ENCODE results near the gene NMRAL1. TPM values are rescaled to one million over a fixed set of nuclear protein-coding genes. Genes with fewer than 3 reads are reported as not detected.

NMRAL1 gene
- total RNA-seq, 2 experiments from 2014 or later = 52.5 to 72.5 TPM

DNA sequence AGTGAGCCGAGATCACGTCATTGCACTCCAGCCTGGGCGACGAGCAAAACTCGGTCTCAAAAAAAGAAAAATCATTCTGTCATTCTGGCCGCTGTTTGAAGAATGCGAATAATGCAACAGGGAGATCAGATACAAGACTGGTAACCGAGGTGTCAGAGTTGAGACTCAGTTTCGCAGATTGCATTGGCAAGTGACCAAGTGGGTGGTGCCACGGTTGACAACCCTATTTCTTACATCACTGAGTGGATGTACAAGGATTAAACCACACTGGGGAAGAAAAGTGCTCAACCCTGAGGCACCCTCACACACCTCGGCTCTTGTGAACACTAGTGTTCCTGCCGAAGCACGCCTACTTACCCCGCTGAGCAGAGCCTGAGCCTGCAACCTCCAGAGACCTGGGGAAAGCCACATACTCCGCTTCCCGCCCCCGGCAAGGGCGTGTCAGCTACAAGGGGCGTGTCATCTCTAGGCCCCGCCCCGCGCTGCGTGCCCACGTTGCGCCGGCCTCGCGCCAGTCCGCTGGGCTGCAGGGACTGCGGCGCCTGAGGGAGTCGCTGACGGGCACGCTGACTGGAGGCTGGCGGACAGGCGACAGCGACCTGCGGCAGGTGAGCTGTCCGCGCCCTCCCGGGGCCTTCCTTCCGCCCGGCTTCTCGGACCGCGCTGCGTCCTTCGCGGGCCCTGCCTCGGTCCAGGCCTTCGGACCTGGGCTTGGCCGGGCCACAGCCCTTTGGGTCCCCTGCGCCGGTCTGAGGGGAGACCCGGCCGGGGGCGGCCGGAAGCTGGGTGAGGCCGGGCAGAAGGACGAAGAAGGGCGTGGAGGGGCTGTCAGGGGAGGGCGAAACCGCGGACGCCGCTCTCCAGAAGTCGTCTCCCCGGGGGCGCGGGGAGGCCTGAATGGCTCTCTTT is 1.7 kb upstream of the NMRAL1 start, which contains the start of gene HMOX2:
HMOX2 (plus strand) TSS at position 519 of the 909 bp plus-strand sequence. CDS start 29,127 bp downstream, outside the sequence.
- H3K9me3 Mint-ChIP-seq (ENCODE audit: low read depth) = no peaks in the 10 kb centered on the region
- peak within 1 kb of the TSS; percentile 80 for H3K27ac Mint-ChIP-seq
- CTCF ChIA-PET = interaction anchor here (0.6 to 9.4 kb wide), 19 partner anchors 9 to 167 kb away, joined by 3 to 84 read pairs (median 4); partner anchors contain the start of genes C16orf96 and CORO7
- peaks cover 14% of the 10 kb centered on the region for H3K36me3 Mint-ChIP-seq
- H3K27me3 Mint-ChIP-seq = no peaks in the 10 kb centered on the region
- H3K4me1 Mint-ChIP-seq = peaks cover 48% of the 10 kb centered on the region
- DNase-seq (peak; percentile 96), ATAC-seq (peak; percentile 82)
- H3K4me3 Mint-ChIP-seq = peak within 1 kb of the TSS; percentile 92

DNA sequence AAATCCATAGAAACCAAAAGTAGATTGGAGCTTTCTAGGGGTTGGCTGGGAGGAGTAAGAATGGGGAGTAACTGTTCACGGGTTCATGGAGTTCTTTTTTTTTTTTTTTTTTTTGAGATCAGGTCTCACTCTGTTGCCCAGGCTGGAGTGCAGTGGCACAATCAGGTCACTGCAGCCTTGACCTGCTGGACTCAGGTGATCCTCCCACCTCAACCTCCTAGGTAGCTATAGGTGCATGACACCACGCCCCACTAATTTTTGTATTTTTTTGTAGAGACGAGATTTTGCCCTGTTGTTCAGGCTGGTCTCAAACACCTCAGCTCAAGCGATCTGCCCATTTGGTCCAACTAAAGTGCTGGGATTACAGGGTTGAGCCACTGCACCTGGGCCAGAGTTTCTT is 1.5 kb downstream of the NMRAL1 start:
- peak overlapping the region; percentile 80 for H3K4me3 Mint-ChIP-seq
- CTCF ChIA-PET = interaction anchor here (1.1 kb wide), 1 partner anchor 13 kb away, joined by 3 read pairs; no protein-coding TSS in a partner anchor
- H3K9me3 Mint-ChIP-seq (ENCODE audit: low read depth) = no peaks in the 10 kb centered on the region
- H3K36me3 Mint-ChIP-seq = peaks cover 15% of the 10 kb centered on the region
- H3K4me1 Mint-ChIP-seq = peaks cover 37% of the 10 kb centered on the region
- peak overlapping the region; percentile 56 for H3K27ac Mint-ChIP-seq
- no peaks in the 10 kb centered on the region for H3K27me3 Mint-ChIP-seq
- ATAC-seq (no peak), DNase-seq (no peak)

DNA sequence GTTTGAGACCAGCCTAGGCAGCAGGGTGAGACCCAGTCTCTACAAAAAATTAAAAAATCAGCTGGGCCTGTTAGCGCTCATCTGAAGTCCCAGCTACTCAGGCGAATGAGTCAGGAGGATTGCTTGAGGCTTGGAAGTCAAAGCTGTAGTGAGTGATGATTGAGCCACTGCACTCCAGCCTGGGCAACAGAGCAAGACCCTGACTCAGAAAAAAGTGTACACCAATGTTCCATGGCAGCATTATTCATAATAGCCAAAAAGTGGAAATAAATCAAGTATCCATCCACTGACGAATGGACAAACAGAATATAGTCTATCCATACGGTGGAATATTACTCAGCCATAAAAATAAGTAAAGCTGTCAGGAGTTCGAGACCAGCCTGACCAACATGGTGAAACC is 2.6 kb downstream of the NMRAL1 start:
- DNase-seq (no peak), ATAC-seq (no peak)
- H3K27ac Mint-ChIP-seq = peak overlapping the region; percentile 5
- CTCF ChIA-PET = interaction anchor here (0.8 to 1.2 kb wide), 5 partner anchors 12 to 218 kb away, joined by 3 read pairs; no protein-coding TSS in a partner anchor
- H3K9me3 Mint-ChIP-seq (ENCODE audit: low read depth) = no peaks in the 10 kb centered on the region
- H3K27me3 Mint-ChIP-seq = no peaks in the 10 kb centered on the region
- peaks cover 38% of the 10 kb centered on the region for H3K4me1 Mint-ChIP-seq
- H3K36me3 Mint-ChIP-seq = peaks cover 16% of the 10 kb centered on the region
- H3K4me3 Mint-ChIP-seq = no peak overlapping the region

DNA sequence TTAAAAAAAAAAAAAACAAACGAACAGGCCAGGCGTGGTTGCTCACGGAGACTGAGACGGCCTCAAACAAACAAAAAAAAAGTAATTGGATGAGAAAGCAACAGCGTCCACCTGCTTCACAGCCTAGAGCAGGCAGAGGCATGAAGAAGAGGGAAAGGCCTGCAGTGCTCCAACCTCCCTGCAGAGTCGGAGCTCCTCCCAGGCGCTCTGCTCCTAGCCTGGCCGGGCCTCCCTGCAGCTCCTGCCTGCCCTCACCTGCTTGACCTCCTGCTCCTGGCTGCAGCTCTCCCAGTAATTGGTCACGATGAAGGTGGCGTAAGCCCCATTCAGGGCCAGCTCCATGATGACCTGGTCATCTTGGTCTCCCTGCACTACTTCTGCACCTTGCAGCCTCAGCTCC is 5.5 kb downstream of the NMRAL1 start:
- peaks cover 44% of the 10 kb centered on the region for H3K4me1 Mint-ChIP-seq
- no peaks in the 10 kb centered on the region for H3K9me3 Mint-ChIP-seq (ENCODE audit: low read depth)
- H3K36me3 Mint-ChIP-seq = peaks cover 33% of the 10 kb centered on the region
- H3K27ac Mint-ChIP-seq = no peak overlapping the region
- H3K4me3 Mint-ChIP-seq = no peak overlapping the region
- H3K27me3 Mint-ChIP-seq = no peaks in the 10 kb centered on the region
- CTCF ChIA-PET = no interaction called here
- DNase-seq = no peak
- no peak for ATAC-seq

DNA sequence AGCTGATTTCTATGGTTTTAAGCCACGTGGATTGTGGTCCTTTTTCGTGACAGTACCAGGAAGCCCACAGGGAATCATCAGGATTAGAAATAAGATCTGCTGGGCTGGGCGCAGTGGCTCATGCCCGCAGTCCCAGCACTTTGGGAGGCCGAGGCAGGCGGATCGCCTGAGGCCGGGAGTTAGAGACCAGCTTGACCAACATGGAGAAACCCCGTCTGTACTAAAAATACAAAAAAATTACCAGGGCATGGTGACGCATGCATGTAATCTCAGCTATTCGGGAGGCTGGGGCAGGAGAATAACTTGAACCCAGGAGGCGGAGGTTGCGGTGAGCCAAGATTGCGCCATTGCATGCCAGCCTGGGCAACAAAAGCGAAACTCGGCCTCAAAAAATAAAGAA is 6.5 kb downstream of the NMRAL1 start:
- ATAC-seq (no peak), DNase-seq (no peak)
- CTCF ChIA-PET = interaction anchor here (2.8 kb wide), 1 partner anchor 8 kb away, joined by 22 read pairs; the partner anchor contains the start of genes HMOX2 and NMRAL1
- no peak overlapping the region for H3K27ac Mint-ChIP-seq
- peaks cover 36% of the 10 kb centered on the region for H3K36me3 Mint-ChIP-seq
- no peak overlapping the region for H3K4me3 Mint-ChIP-seq
- no peaks in the 10 kb centered on the region for H3K9me3 Mint-ChIP-seq (ENCODE audit: low read depth)
- no peaks in the 10 kb centered on the region for H3K27me3 Mint-ChIP-seq
- peaks cover 36% of the 10 kb centered on the region for H3K4me1 Mint-ChIP-seq

DNA sequence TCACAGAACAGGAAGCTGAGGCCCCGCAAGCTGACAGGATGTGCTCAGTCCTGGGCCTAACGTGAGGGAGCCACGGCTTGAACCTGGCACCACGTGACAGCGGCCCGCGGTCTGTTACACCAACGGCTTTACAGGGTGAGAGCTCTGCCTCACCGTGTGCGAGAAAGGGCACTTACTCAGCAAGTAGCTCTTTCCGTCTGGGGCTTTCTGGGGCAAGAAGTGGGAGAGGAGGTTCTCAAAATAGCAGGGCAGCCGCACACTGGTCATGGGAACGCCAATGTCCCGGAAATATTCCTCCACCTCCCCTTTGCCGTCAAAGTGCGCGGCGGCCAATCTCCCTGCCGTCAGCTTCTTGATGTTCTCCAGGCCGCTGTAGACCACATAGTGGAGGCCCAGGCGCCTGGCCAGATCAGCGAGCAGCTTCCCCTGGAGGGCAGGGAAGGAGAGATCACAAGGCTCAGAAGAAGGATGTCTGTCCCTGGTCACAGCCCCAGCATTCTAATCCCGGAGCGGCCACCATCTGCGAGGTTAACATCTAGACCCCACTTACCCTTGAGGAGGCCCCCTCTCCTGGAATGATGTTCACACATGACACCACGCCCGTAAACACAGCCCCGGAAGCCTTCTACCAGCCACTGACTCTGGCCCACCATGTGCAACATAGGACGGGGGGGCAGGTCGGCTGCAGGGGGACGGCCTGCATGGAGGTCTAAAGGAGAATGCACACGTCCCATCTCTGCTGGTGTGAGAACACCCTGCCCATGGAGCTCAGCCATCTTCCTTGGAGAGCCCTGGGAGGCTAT is 8.2 kb downstream of the NMRAL1 start:
- H3K9me3 Mint-ChIP-seq (ENCODE audit: low read depth) = no peaks in the 10 kb centered on the region
- H3K27me3 Mint-ChIP-seq = no peaks in the 10 kb centered on the region
- DNase-seq = peak; percentile 94
- H3K27ac Mint-ChIP-seq = peak overlapping the region; percentile 91
- CTCF ChIA-PET = interaction anchor here (0.6 to 2.8 kb wide), 9 partner anchors 10 to 191 kb away, joined by 3 to 22 read pairs (median 3); partner anchors contain the start of genes HMOX2, MGRN1 and NMRAL1
- H3K4me3 Mint-ChIP-seq = peak overlapping the region; percentile 27
- H3K4me1 Mint-ChIP-seq = peaks cover 29% of the 10 kb centered on the region
- H3K36me3 Mint-ChIP-seq = peaks cover 31% of the 10 kb centered on the region
- peak; percentile 98 for ATAC-seq

DNA sequence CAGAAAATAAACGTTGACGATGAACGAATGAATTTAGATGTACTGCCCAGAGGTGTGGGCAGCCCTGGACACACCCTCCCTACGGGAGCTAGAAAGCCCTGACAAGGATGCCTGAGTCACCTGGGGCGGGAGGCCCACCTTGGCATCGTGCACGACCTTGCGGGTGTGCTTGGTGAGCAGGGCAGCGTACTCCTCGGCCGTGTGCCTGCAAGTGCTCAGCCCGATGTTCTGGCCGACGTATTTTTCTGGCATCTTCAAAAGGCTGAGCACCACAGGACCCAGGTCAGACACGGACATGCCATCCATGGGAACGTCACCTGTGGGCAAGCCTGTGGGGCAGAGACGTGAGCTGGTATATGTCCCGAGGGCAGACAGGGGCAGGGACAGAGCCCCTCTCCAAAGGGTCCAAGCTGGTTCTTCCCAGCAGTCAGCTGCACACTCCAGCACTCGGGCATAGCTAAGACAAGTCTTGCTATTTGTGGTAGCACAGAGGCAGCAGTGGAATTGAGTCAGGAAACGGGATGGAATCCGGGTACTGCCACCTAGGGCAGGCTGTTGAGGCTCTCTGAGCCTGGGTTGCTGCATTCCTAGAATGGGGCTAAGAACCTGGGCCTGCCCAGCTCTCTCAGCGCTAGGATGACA is 10.8 kb downstream of the NMRAL1 start:
- Mint-ChIP-seq H3K36me3 (peaks cover 32% of the 10 kb centered on the region), H3K4me3 (no peak overlapping the region), H3K4me1 (peaks cover 42% of the 10 kb centered on the region), H3K27ac (peak overlapping the region; percentile 64), H3K9me3 (ENCODE audit: low read depth) (no peaks in the 10 kb centered on the region), H3K27me3 (no peaks in the 10 kb centered on the region)
- DNase-seq (no peak), ATAC-seq (no peak)
- CTCF ChIA-PET = interaction anchor here (1.6 kb wide), 1 partner anchor 12 kb away, joined by 4 read pairs; the partner anchor contains the start of gene HMOX2

DNA sequence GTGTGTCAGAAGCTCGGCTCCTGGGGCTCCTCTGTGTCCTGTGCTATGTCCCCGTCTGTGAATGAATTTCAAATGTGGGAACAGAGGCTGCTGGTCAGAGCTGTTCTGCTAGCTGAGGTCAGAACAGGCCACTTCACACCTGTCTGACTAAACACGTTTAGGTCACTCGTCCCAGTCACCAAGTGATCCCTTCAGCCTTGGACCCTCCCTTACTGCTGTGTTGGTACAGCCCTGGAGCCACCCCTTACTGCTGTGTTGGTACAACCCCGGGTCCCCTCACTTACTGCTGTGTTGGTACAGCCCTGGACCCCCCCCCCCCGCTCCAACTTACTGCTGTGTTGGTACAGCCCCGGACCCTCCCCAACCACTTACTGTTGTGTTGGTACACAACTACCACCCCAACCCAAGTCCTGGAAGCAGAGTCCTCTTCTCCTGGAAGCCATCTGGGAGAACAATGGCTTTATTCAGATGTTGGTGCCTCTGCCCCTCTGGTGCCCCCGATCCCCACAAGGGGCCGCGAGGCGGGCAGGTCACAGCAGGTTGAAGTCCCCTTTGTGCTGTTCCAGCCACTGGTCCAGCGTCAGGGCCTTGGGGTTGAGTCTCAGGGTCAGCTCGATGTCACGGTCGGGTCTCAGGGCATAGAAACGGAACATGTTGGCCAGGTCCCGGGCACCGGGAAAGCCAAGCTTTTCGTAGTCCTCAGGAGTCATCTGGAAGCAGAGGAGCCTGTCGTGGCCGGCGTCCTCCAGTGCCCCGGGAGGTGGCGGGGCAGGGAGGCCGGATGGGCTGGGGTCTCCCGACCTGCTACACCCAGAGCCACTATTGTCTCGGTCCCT is 13.0 kb downstream of the NMRAL1 start:
- Mint-ChIP-seq H3K4me3 (no peak overlapping the region), H3K4me1 (peaks cover 33% of the 10 kb centered on the region), H3K9me3 (ENCODE audit: low read depth) (no peaks in the 10 kb centered on the region), H3K27me3 (no peaks in the 10 kb centered on the region), H3K27ac (no peak overlapping the region), H3K36me3 (peaks cover 30% of the 10 kb centered on the region)
- DNase-seq (no peak), ATAC-seq (no peak)
- CTCF ChIA-PET = interaction anchor here (0.7 to 1.6 kb wide), 4 partner anchors 15 to 245 kb away, joined by 3 to 4 read pairs (median 3); partner anchors contain the start of gene HMOX2

DNA sequence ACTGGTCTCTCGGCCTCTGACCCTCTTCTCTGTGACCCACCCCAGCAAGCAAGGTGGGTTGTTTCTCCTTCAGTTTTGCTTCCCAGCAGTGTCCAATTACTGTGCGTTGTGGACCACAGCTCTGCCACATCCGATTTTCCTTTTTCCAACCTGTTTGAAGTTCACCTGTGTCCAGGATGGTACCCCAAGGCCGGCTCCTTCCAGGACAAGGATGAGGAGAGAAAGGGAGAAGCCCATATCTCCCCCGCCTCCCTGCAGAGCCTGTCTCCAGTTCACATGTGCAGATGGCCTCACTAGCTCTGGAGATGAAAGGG is 13.5 kb downstream of the NMRAL1 start:
- ATAC-seq = no peak
- no peaks in the 10 kb centered on the region for H3K9me3 Mint-ChIP-seq (ENCODE audit: low read depth)
- peaks cover 28% of the 10 kb centered on the region for H3K36me3 Mint-ChIP-seq
- no peak for DNase-seq
- CTCF ChIA-PET = interaction anchor here (0.7 to 1.1 kb wide), 3 partner anchors 24 to 245 kb away, joined by 3 read pairs; no protein-coding TSS in a partner anchor
- no peak overlapping the region for H3K27ac Mint-ChIP-seq
- no peak overlapping the region for H3K4me3 Mint-ChIP-seq
- no peaks in the 10 kb centered on the region for H3K27me3 Mint-ChIP-seq
- H3K4me1 Mint-ChIP-seq = peaks cover 27% of the 10 kb centered on the region

DNA sequence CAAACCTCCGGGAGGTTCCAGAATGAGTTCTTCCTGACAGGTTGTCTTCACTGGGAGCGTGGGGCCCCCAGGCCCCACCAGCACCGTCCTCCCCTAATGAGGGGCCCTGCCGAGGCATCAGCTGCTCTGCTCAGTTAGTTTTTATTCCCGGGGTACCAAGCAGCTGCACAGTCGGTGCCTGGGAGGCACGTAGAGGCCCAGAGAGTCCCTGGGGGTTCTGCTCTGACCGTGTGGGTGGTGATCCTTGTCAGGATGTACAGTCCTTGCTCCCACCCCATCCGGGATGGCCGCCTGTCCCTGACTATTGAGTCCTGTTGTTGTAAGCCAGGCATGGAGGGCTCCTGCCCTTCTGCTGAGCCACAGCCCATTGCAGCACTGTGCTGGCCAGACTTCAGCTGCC is 18.5 kb downstream of the NMRAL1 start:
- peak; percentile 10 for ATAC-seq
- H3K27me3 Mint-ChIP-seq = no peaks in the 10 kb centered on the region
- H3K4me1 Mint-ChIP-seq = peaks cover 16% of the 10 kb centered on the region
- peaks cover 19% of the 10 kb centered on the region for H3K36me3 Mint-ChIP-seq
- H3K27ac Mint-ChIP-seq = no peak overlapping the region
- no peaks in the 10 kb centered on the region for H3K9me3 Mint-ChIP-seq (ENCODE audit: low read depth)
- H3K4me3 Mint-ChIP-seq = no peak overlapping the region
- DNase-seq = no peak
- CTCF ChIA-PET = no interaction called here

DNA sequence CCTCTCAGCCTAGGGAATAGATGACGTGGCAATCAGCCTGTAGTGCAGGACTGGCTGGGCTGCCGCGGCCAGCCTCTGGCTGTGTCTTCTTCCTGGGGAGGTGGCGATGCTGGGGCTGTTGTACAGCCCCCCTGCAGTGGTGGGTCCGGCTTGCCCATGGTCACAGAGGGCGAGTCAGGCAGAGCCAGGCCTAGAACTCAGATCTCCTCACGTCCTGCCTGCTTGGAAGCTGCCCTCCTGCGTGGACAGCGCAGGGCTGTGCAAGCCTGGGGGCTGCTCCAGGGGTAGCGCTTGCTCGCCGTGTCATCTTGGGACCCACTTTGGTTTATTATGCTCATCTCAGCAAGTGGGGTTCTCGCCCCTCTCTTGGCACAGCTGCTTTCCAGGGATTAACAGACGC is 19.3 kb downstream of the NMRAL1 start:
- peaks cover 25% of the 10 kb centered on the region for H3K36me3 Mint-ChIP-seq
- H3K4me1 Mint-ChIP-seq = peaks cover 14% of the 10 kb centered on the region
- H3K27me3 Mint-ChIP-seq = no peaks in the 10 kb centered on the region
- H3K4me3 Mint-ChIP-seq = no peak overlapping the region
- no peak overlapping the region for H3K27ac Mint-ChIP-seq
- no peak for ATAC-seq
- CTCF ChIA-PET = interaction anchor here (0.8 kb wide), 1 partner anchor 52 kb away, joined by 4 read pairs; no protein-coding TSS in a partner anchor
- DNase-seq = no peak
- H3K9me3 Mint-ChIP-seq (ENCODE audit: low read depth) = no peaks in the 10 kb centered on the region

DNA sequence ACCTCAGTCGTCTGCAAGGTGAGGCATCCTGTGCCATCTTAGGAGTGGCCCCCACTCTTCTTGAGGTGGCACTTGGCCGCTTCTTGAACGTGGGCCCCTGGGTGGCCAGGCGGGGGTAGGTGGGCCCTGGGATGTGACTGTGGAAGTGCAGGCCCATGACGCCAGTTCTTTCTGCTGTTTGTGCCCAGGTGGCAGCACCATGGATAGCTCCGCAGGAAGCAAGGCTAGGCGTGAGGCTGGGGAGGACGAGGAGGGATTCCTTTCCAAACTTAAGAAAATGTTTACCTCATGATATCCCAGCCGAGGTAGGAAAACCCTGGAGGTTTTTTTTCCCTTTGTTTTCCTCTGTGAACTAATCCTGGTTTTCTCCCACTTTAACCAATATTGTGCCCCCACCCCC is 19.8 kb downstream of the NMRAL1 start:
- CTCF ChIA-PET = interaction anchor here (0.8 to 1.0 kb wide), 2 partner anchors 16 to 53 kb away, joined by 3 to 4 read pairs; no protein-coding TSS in a partner anchor
- no peak for ATAC-seq
- H3K4me3 Mint-ChIP-seq = no peak overlapping the region
- no peak for DNase-seq
- no peak overlapping the region for H3K27ac Mint-ChIP-seq
- H3K4me1 Mint-ChIP-seq = peaks cover 10% of the 10 kb centered on the region
- H3K27me3 Mint-ChIP-seq = no peaks in the 10 kb centered on the region
- peaks cover 27% of the 10 kb centered on the region for H3K36me3 Mint-ChIP-seq
- H3K9me3 Mint-ChIP-seq (ENCODE audit: low read depth) = no peaks in the 10 kb centered on the region

Measured in activated CD8-positive, alpha-beta memory T cell treated with anti-CD3 and anti-CD28 coated beads, Interleukin-2, amount 10 ng/mL, durations not matched to agents 7 days and 5 days (primary cell).